GM21528 (cell line): ENCODE measurements around the gene DHRS3.
"Not testable (repeated sequence)": the region's sequence is repeated elsewhere in the genome, so short reads cannot be mapped to it uniquely, and the experiment has no call there.

Experiments
- ATAC-seq: cut with Tn5 transposase; IDR thresholded peaks from one replicate; pipeline ENCODE4 v1.9.1; 2021; ENCODE audit warnings: mild to moderate bottlenecking, moderate library complexity; ENCODE audit not compliant: unreplicated experiment, low FRiP score

The DHRS3 gene

GRCh38 chr1:12584900-12585525 is 33.0 kb downstream of the DHRS3 start:
- ATAC-seq, result no peak

GRCh38 chr1:12583484-12583883 is 34.5 kb downstream of the DHRS3 start:
- ATAC-seq, result no peak

GRCh38 chr1:12582649-12583048 is 35.4 kb downstream of the DHRS3 start:
- ATAC-seq, result no peak

GRCh38 chr1:12581179-12581578 is 36.8 kb downstream of the DHRS3 start:
- ATAC-seq, result no peak

GRCh38 chr1:12580054-12580887 is 37.7 kb downstream of the DHRS3 start:
- ATAC-seq, result no peak

- ATAC-seq, result no peak
These were observed 39.1 kb downstream of the DHRS3 start for GRCh38 chr1:12578860-12579422.

DNA sequence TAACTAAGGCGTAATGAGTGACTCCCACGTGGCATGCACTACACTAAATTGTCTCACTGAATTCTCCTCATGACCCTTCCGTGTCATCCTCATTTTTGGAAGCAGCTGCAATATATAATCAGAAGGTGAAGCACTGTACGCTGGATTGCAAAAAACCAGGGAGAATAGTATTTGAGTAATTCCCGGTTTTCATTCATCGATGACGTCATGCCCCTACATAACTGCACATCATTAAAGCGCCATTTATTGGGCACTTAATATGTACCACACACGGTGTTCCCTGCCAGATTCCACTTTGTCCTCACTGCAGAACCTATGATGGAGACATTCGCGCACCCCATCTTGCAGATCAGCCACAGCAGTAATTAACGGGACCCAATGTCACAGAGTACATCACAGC is 41.0 kb downstream of the DHRS3 start:
- no peak for ATAC-seq

DNA sequence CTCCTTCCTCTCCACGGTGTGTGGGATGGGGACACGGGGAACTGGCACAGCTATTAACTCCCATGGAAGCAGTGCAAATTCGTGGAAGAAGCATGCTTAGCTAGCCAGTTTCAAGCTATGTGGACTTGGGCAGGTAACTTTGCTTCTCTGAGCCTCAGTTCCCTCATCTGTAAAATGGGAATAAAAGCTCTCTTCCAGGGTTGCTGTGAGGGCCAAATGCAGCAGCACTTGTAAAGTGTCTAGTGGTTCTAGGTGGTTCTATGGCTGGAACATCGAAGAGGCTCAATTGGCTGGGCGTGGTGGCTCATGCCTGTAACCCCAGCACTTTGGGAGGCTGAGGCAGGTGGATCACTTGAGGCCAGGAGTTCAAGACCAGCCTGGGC is 43.3 kb downstream of the DHRS3 start:
- ATAC-seq, result no peak

DNA sequence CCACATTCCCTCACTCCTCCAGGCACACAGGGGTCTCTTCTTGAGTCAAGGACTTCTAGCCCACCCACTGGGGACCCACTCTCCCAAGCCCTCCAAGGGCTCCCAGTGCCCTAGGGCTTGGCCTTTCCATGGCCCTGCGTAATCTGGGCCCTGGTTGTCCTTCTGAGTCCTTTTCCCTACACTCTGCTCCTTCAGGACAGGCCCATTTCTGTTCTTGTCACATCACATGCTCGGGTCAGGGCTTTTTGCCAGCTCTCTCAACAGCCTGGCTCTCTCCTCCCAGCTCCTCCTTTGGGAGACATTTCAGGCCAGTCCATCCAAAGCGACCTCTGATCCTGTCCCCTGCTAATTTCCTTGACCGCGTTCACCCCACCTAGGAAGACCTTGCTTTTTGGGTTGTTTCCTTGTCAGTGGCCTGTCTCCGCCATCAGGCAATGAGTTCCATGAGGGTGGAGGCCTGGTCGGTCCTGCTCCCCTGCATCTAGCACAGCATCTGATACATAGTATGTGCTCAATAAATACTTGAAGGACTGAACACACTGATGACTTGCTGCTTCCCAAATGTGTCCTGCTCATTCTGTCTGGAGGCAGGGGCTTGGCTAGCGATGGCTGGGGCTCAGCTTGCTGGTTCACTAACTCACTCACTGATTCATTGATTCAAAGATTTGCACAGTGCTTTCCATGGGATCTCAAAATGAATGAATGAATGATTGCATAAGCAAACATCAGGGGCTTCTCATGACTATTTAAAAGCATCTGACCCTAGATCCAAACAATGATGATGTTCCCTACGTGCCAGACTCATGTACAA is 44.8 kb downstream of the DHRS3 start:
- no peak for ATAC-seq

GRCh38 chr1:12572522-12572921 is 45.5 kb downstream of the DHRS3 start:
- ATAC-seq, result no peak

- ATAC-seq, result no peak
These were observed 47.7 kb downstream of the DHRS3 start for GRCh38 chr1:12570291-12570690.

- no peak for ATAC-seq
These were observed 49.8 kb downstream of the DHRS3 start for GRCh38 chr1:12568009-12568767.

GRCh38 chr1:12567288-12567819 is 50.7 kb downstream of the DHRS3 start:
- ATAC-seq, result no peak

DNA sequence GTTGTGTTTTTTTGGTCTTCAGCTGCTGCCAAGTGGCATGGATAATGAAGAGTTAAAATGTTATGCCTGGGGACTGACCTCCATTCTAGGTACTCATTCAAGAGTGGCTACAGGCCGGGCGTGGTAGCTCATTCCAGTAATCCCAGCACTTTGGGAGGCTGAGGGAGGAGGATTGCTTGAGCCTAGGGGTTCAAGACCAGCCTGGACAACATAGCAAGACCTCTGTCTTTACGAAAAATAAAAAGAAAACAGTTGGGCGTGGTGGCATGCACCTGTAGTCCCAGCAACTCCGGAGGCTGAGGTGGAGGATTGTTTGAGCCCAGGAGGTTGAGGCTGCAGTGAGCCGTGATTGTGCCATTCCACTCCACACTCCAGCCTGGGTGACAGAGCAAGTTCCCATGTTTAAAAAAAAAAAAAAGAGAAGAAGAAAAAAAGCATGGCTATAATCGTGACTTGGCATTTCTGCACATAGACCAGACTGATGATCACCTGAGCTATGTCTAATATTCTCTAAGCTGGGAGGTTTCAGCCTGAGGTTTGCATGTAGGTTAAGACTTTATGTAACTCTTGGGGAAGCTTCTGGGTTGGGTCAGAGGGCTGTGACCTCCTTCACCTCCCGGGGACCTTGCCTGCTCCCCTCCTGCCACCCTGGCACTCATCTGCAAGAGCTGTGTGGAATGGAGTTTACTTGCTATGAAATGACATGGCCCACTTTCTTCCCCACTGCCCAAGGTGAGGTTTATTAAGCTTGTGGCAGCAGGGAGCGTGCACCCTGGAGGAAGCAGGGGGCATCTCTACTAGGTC is 51.3 kb downstream of the DHRS3 start:
- ATAC-seq, result no peak

DNA sequence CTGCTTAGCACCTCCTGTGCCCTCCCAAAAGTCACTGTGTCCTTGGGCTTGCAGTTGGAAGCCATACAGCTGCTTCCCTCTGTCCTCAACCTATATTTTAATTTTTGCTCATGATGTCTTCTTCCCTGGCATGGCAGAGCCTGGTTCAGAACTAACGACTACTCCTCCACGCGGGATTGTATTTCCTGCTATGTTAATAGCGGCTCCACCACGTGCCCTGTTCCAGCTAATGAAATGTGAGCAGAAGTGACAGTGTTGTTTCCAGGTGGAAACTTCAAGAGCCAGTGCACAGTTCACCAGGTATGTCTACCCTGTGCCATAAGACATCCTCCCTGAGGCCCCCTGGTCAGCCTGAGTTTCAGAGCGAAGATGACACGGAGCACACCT is 52.1 kb downstream of the DHRS3 start:
- no peak for ATAC-seq

DNA sequence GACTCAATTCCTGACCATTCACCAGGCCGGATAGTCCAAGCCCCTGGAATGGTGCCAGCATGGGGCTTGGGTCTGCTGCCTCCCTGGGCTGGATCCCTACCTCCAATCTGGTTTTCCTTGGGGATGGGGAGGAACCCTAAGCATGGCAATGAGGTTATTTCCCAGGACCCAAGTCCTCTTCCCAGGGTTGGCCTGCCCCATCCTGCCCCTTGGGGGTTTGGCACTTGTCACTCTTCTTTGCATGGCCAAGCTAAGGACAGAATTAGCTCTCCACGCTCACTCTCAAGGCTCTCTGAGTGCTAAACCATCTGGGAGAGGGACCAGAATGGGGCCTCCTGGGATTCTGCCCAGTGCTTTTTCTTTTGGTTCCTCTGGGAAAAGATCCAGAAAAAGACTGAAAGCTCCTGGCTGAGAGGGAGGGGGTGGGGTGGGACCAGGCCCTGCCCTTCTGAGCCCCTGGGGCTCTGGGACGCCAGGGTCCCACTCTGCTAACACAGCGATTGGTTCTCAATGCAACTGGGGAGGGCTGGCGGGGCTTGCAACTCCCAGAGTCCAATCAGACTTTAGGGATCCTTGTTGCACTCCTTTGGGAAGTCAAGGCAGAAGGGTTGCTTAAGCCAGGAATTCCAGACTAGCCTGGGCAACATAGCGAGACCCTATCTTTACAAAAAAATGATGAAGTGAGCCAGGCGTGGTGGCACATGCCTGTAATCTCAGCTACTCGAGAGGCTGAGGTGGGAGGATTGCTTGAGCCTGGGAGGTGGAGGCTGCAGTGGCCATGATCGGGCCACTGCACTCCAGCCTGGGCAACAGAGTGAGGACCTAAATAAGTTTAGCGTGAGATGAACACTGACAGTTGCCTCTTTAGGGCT is 52.7 kb downstream of the DHRS3 start:
- no peak for ATAC-seq

GRCh38 chr1:12564251-12564650 is 53.8 kb downstream of the DHRS3 start:
- ATAC-seq, result not testable (repeated sequence)

GRCh38 chr1:12562955-12563576 is 54.9 kb downstream of the DHRS3 start:
- ATAC-seq, result no peak
